Esophagus muscularis mucosa (tissue), 4 donors: ENCODE measurements around the gene COMTD1. TPM values are rescaled to one million over a fixed set of nuclear protein-coding genes. Genes with fewer than 3 reads are reported as not detected.

Experiments used
- DNase-seq: peaks from one replicate; pipeline ENCODE4 v3.0.0-alpha.2; 2017; ENCODE audit errors: extremely low spot score
- H3K27ac ChIP-seq, 4 donors: fragments of 200-600 bp; sonication (generic); replicated peaks in 1 of 4; 1 replicate in 3 of 4; 2 replicates in 1 of 4; pipeline ENCODE4 v1.5.1; 2016 to 2019; ENCODE audit warnings: mild to moderate bottlenecking in 1 of 4
- H3K27me3 ChIP-seq, 4 donors: fragments of 200-600 bp; sonication (generic); one replicate each; pipeline versions ENCODE4 v1.5.1 to v1.6.0; 2016 to 2019
- H3K36me3 ChIP-seq, 4 donors: fragments of 200-600 bp; sonication (generic); one replicate each; pipeline ENCODE4 v1.5.1; 2016 to 2019
- H3K4me1 ChIP-seq, 4 donors: fragments of 200-600 bp; sonication (generic); one replicate each; pipeline ENCODE4 v1.5.1; 2016 to 2019
- H3K4me3 ChIP-seq, 4 donors: fragments of 200-600 bp; sonication (generic); 1 replicate in 2 of 4; 2 replicates in 2 of 4; pipeline ENCODE4 v1.5.1; 2016 to 2019; ENCODE audit warnings: mild to moderate bottlenecking in 4 of 4, moderate library complexity in 1 of 4
- H3K9me3 ChIP-seq, 4 donors: fragments of 200-600 bp; sonication (generic); 1 replicate in 3 of 4; 2 replicates in 1 of 4; pipeline ENCODE4 v1.5.1; 2016 to 2019
- EP300 ChIP-seq: sonication (generic); formaldehyde crosslinking; IDR thresholded peaks from one replicate; pipeline ENCODE4 v1.6.1; 2017; ENCODE audit warnings: antibody characterized with exemption
- POLR2A ChIP-seq: fragments of 450-650 bp; IDR thresholded peaks from one replicate; pipeline ENCODE4 v1.6.1; 2017; ENCODE audit warnings: antibody characterized with exemption, moderate library complexity, mild to moderate bottlenecking, low read depth
- POLR2AphosphoS5 ChIP-seq, 2 donors: sonication (generic); formaldehyde crosslinking; IDR thresholded peaks; one replicate each; pipeline ENCODE4 v1.6.1; 2017; ENCODE audit warnings: antibody characterized with exemption in 2 of 2
- WGBS: methylation state at CpG from one replicate; pipeline ENCODE4 v1.1.5; 2018; 5-methylcytosine and 5-hydroxymethylcytosine counted together
- intact Hi-C: fragments of 100-400 bp; cut with DNase I; formaldehyde crosslinking; loops from one replicate; pipeline ENCODE4 v1.15.1; 2023
- total RNA-seq, 4 donors: library from RNA; depleted of rRNA; stranded (reverse); fragments of >200 nt; gene quantifications; one replicate each; pipeline versions ENCODE4 v1.1.0 to v1.2.1, GENCODE V29; 2016
- TF ChIP-seq, protein P1 (sequence below), 3 experiments: fragments of 200-600 bp in 2 of 3; fragments of 450-650 bp in 1 of 3; sonication (generic) in 2 of 3; IDR thresholded peaks; one replicate each; pipeline ENCODE4 v1.5.1; 2017 to 2019; ENCODE audit warnings: antibody characterized with exemption in 3 of 3, mild to moderate bottlenecking in 2 of 3, moderate library complexity in 1 of 3

The COMTD1 gene
- total RNA-seq, 4 donors from 2014 or later: 23.7 to 44.5 (median 28.1) TPM

DNA sequence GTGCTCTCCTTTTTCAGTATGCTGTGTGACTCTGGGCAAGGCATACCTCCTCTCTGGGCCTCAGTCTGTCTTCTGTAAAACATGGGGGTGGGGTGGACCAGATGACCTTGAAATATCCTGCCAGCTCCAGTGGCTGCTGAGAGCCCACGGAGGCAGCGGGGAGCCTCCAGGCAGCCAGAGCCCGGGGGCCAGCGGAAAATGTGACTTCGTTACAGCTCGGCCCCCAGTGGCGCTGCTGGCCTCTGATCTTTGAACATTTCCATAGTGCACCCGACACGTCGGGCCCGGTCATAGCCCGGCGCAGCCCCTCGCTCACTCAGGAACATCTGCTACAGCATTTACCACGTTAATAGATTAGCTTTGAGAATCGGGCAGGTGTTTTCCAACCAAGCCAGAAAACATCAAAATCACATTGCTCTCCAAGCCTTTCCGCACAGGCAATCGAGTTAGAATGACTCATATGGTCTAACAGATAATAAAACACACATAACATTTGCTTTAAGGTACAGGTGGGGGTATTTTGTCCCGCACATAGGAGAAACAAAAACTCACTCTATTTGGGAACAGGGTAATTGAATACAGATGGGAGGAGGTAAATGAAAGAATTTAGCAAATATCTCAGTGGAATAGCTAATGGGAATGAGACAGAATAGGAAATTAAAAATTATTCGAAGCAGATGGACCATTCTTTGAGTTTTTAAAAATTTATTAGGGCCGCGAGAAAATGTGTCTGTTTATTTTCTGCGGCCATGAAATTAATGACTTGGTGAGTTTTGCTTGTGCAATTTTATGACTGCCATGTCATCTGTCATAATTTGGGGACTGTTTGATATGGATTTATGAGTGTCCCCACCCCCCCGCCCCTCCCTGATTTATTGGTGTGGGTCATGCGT, 26.3 kb upstream of the COMTD1 start:
- no peaks in the 10 kb centered on the region for H3K4me1 ChIP-seq
- H3K27ac ChIP-seq: no peak overlapping the region
- WGBS: 74% methylated on average over 21 of the region's 25 CpGs
- no peaks in the 10 kb centered on the region for H3K36me3 ChIP-seq
- no peak for DNase-seq
- no peak overlapping the region for H3K4me3 ChIP-seq
- H3K27me3 ChIP-seq: no peaks in the 10 kb centered on the region
- TF ChIP-seq, protein P1, sequence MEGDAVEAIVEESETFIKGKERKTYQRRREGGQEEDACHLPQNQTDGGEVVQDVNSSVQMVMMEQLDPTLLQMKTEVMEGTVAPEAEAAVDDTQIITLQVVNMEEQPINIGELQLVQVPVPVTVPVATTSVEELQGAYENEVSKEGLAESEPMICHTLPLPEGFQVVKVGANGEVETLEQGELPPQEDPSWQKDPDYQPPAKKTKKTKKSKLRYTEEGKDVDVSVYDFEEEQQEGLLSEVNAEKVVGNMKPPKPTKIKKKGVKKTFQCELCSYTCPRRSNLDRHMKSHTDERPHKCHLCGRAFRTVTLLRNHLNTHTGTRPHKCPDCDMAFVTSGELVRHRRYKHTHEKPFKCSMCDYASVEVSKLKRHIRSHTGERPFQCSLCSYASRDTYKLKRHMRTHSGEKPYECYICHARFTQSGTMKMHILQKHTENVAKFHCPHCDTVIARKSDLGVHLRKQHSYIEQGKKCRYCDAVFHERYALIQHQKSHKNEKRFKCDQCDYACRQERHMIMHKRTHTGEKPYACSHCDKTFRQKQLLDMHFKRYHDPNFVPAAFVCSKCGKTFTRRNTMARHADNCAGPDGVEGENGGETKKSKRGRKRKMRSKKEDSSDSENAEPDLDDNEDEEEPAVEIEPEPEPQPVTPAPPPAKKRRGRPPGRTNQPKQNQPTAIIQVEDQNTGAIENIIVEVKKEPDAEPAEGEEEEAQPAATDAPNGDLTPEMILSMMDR (IDR thresholded peaks at IDR 0.05): no peak
- TF ChIP-seq POLR2A: no peak
- no peak for TF ChIP-seq POLR2AphosphoS5 (IDR thresholded peaks at IDR 0.05)
- TF ChIP-seq EP300: no peak
- intact Hi-C loops: no loop called here
- no peaks in the 10 kb centered on the region for H3K9me3 ChIP-seq

DNA sequence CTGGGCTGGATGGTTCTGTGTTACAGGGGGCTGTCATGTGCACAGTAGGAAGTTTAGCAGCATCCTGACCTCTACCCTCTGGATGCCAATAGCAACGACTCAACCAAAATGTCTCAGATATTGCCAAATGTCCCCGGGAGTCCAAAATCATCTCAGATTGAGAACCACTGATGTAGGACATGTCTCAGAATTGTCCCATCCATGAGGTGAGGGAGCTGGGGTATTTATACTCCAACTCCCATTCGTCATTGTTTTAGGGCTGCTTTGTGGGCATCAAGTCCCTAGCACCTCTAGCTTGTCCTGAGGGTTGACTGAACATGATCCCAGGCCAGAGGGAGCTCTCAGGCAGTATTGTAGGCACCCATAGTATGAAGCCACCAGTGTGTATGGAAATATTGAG, 25.2 kb upstream of the COMTD1 start:
- Histone ChIP-seq H3K27ac (no peak overlapping the region), H3K36me3 (no peaks in the 10 kb centered on the region), H3K9me3 (no peaks in the 10 kb centered on the region), H3K27me3 (no peaks in the 10 kb centered on the region), H3K4me3 (no peak overlapping the region), H3K4me1 (no peaks in the 10 kb centered on the region)
- WGBS: 70% methylated on average over 3 of the region's 3 CpGs
- DNase-seq: no peak
- intact Hi-C loops: no loop called here
- TF ChIP-seq EP300: no peak
- TF ChIP-seq, protein P1 (IDR thresholded peaks at IDR 0.05): no peak
- no peak for TF ChIP-seq POLR2AphosphoS5 (IDR thresholded peaks at IDR 0.05)
- TF ChIP-seq POLR2A: no peak

DNA sequence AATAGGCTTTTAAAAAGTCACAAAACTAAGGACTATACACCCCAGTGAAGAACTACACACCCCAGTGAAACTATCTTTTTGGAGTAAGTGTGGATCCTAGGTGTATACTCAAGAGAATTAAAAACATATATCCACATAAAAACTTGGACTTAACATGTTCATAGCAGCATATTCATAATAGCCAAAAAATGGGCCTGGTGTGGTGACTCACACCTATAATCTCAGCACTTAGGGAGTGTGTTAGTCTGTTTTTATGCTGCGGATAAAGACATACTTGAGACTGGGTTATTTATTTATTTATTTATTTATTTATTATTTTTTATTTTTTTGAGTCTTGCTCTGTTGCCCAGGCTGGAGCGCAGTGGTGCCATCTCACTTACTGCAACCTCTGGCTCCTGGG, 19.0 kb upstream of the COMTD1 start:
- H3K27me3 ChIP-seq: no peaks in the 10 kb centered on the region
- H3K9me3 ChIP-seq: peaks cover 0 to 21% (median 14%) of the 10 kb centered on the region in 4 donors
- H3K27ac ChIP-seq: no peak overlapping the region
- no peaks in the 10 kb centered on the region for H3K36me3 ChIP-seq
- DNase-seq: no peak
- intact Hi-C loops: no loop called here
- H3K4me1 ChIP-seq: no peaks in the 10 kb centered on the region
- no peak for TF ChIP-seq POLR2A
- no peak for TF ChIP-seq POLR2AphosphoS5 (IDR thresholded peaks at IDR 0.05)
- TF ChIP-seq, protein P1 (IDR thresholded peaks at IDR 0.05): no peak
- no peak for TF ChIP-seq EP300
- H3K4me3 ChIP-seq: no peak overlapping the region
- 98% methylated on average over 2 of the region's 2 CpGs for WGBS

DNA sequence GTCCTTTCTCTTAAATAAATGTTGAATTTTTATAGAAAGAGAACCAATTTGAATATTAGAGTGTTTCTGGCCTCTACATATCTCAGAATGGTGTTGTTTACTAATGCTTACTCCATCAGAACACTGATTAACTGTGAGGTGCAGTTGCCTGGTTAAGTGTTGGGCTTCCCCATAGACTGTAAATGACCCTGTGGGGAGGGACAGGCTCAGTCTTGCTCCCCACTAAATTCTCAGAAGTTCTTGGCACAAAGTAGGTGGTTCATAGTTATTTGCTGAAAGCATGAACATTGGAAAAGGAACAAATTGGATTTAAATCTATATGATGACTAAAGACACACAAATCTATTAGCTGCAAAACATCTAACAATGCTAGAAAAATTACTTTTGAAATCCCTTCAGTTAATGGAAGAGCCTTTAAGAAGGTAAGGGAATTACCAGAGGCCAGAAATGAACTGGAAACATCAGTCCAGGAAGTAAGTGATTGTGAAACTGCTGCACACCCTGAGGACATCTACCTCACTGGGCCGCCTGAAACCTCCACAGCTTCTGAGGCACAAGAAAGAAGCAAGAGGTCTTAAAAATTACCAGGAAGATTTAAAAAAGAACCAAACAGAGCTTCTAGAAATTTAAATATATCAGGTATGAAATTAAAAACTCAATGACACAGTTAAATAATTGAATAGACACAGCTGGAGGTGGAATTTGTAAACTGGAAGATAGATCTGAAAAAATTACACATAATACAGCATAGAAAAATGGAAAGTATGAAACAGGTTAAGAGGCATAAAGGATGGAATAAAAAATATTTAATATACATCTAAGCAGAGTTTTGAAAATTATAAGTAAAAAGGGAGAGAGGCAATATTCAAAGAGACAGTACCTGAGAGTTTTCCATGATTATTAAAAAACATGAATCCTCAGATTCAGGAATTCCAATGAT, 17.8 kb upstream of the COMTD1 start:
- intact Hi-C loops: no loop called here

More for the DNA sequence above, 17.8 kb upstream of the COMTD1 start:
- TF ChIP-seq, protein P1 (IDR thresholded peaks at IDR 0.05): no peak
- TF ChIP-seq POLR2A: no peak
- no peak for TF ChIP-seq POLR2AphosphoS5 (IDR thresholded peaks at IDR 0.05)
- no peak for TF ChIP-seq EP300
- H3K27ac ChIP-seq: no peak overlapping the region
- 96% methylated on average over 1 of the region's 1 CpG for WGBS
- H3K27me3 ChIP-seq: no peaks in the 10 kb centered on the region
- H3K4me3 ChIP-seq: no peak overlapping the region
- no peaks in the 10 kb centered on the region for H3K36me3 ChIP-seq
- DNase-seq: no peak
- no peaks in the 10 kb centered on the region for H3K4me1 ChIP-seq
- H3K9me3 ChIP-seq: peaks cover 0 to 21% (median 14%) of the 10 kb centered on the region in 4 donors
